IMR-90 (cell line): ENCODE data around the gene ZBTB25. TPM values are rescaled to one million over a fixed set of nuclear protein-coding genes. Genes with fewer than 3 reads are reported as not detected.

Source experiments
- ATAC-seq: fragments of 200-7000 bp; cut with Tn5 transposase; 2 replicates; pipeline ENCODE4 v1.9.1; 2020; ENCODE audit warnings: low read depth, mild to moderate bottlenecking, moderate library complexity
- BruUV-seq: library from RNA; stranded (reverse); fragments of 400-500 nt; replicated peaks from 2 replicates; lab custom pipeline; 2021; lab: Mats Ljungman, UMichigan
- CTCF ChIA-PET: fragments of 300-600 bp; formaldehyde crosslinking; extraction: SDS; loops from one replicate; lab custom pipeline; 2021; ENCODE audit warnings: antibody characterized with exemption; lab: Yijun Ruan, JAX
- POLR2A ChIA-PET: fragments of 300-600 bp; sonication (Branson Sonifier 250); formaldehyde crosslinking; loops from one replicate; lab custom pipeline; 2022; ENCODE audit warnings: antibody characterized with exemption; ENCODE audit not compliant: unreplicated experiment; lab: Charles Lee
- DNase-seq: peaks from one replicate; pipeline ENCODE4 v3.0.0; 2013
- H2AFZ ChIP-seq: replicated peaks from 2 replicates; pipeline ENCODE3; 2013; ENCODE audit warnings: low read length, mild to moderate bottlenecking; ENCODE audit not compliant: poor library complexity
- H2AK5ac ChIP-seq: 2 replicates; pipeline ENCODE4 v1.6.1; 2013; ENCODE audit warnings: low read depth, low read length, inconsistent platforms
- H2AK9ac ChIP-seq: replicated peaks from 2 replicates; pipeline ENCODE3; 2013; ENCODE audit warnings: mild to moderate bottlenecking, low read depth, low read length, moderate library complexity; ENCODE audit not compliant: poor library complexity
- H2BK120ac ChIP-seq: 2 replicates; pipeline ENCODE4 v1.6.1; 2013; ENCODE audit warnings: low read depth, low read length, inconsistent platforms
- H2BK15ac ChIP-seq: 3 replicates; pipeline ENCODE4 v1.6.1; 2013; ENCODE audit warnings: low read depth, low read length, inconsistent platforms
- H2BK20ac ChIP-seq: 2 replicates; pipeline ENCODE4 v1.6.1; 2013; ENCODE audit warnings: low read depth, mild to moderate bottlenecking, inconsistent platforms, low read length, moderate library complexity
- H2BK5ac ChIP-seq: 2 replicates; pipeline ENCODE4 v1.6.1; 2013; ENCODE audit warnings: mild to moderate bottlenecking, low read depth, low read length, inconsistent platforms; ENCODE audit not compliant: poor library complexity, severe bottlenecking
- H3K14ac ChIP-seq: replicated peaks from 2 replicates; pipeline ENCODE4 v1.6.1; 2013; ENCODE audit warnings: low read depth, low read length, inconsistent platforms
- H3K18ac ChIP-seq: 2 replicates; pipeline ENCODE4 v1.6.1; 2013; ENCODE audit warnings: low read depth, low read length, control low read depth
- H3K23ac ChIP-seq: 2 replicates; pipeline ENCODE4 v1.6.1; 2013; ENCODE audit warnings: low read depth, low read length, inconsistent platforms
- H3K27ac ChIP-seq: 2 replicates; pipeline ENCODE4 v1.5.1; 2013; ENCODE audit warnings: mild to moderate bottlenecking, control low read depth, low read length; ENCODE audit not compliant: insufficient read depth
- H3K27me3 ChIP-seq: 2 replicates; pipeline ENCODE4 v1.6.1; 2013; ENCODE audit warnings: low read length; ENCODE audit not compliant: control insufficient read depth, insufficient read depth
- H3K36me3 ChIP-seq: 2 replicates; pipeline ENCODE4 v1.6.1; 2013; ENCODE audit warnings: low read length, mixed read lengths; ENCODE audit not compliant: control insufficient read depth, insufficient read depth
- H3K4ac ChIP-seq: 2 replicates; pipeline ENCODE4 v1.6.1; 2013; ENCODE audit warnings: low read depth, low read length, inconsistent platforms
- H3K4me1 ChIP-seq: 2 replicates; pipeline ENCODE4 v1.6.1; 2013; ENCODE audit warnings: low read length, mixed read lengths; ENCODE audit not compliant: control insufficient read depth, insufficient read depth
- H3K4me2 ChIP-seq: 2 replicates; pipeline ENCODE4 v1.6.1; 2013; ENCODE audit warnings: low read depth, mild to moderate bottlenecking, control low read depth, low read length, moderate library complexity
- H3K4me3 ChIP-seq: 2 replicates; pipeline ENCODE4 v1.5.1; 2013; ENCODE audit warnings: low read depth, mild to moderate bottlenecking, control low read depth, low read length, moderate library complexity; ENCODE audit not compliant: insufficient read depth
- H3K56ac ChIP-seq: 2 replicates; pipeline ENCODE4 v1.6.1; 2013; ENCODE audit warnings: low read length, inconsistent platforms; ENCODE audit not compliant: insufficient read depth; ENCODE audit errors: extremely low read depth
- H3K79me1 ChIP-seq, 2 experiments: 2 replicates each; pipeline ENCODE4 v1.6.1; 2013; ENCODE audit warnings: low read length in 2 of 2, inconsistent platforms in 1 of 2, low read depth in 1 of 2
- H3K9ac ChIP-seq: 2 replicates; pipeline ENCODE4 v1.6.1; 2013; ENCODE audit warnings: low read depth, low read length, control low read depth
- H3K9me1 ChIP-seq: 2 replicates; pipeline ENCODE4 v1.6.1; 2013; ENCODE audit warnings: low read length, inconsistent platforms; ENCODE audit not compliant: insufficient read depth
- H3K9me3 ChIP-seq: 2 replicates; pipeline ENCODE4 v1.6.1; 2013; ENCODE audit warnings: low read length; ENCODE audit not compliant: control insufficient read depth, insufficient read depth
- H4K20me1 ChIP-seq: 2 replicates; pipeline ENCODE4 v1.6.1; 2013; ENCODE audit warnings: low read length, inconsistent platforms; ENCODE audit not compliant: insufficient read depth
- H4K5ac ChIP-seq: 2 replicates; pipeline ENCODE4 v1.6.1; 2013; ENCODE audit warnings: mild to moderate bottlenecking, low read depth, low read length, control low read depth
- H4K8ac ChIP-seq, 2 experiments: 2 replicates each; pipeline ENCODE4 v1.6.1; 2013; ENCODE audit warnings: low read depth in 2 of 2, low read length in 2 of 2, control low read depth in 1 of 2, inconsistent platforms in 1 of 2
- H4K91ac ChIP-seq: 2 replicates; pipeline ENCODE4 v1.6.1; 2013; ENCODE audit warnings: low read depth, low read length, inconsistent platforms; ENCODE audit not compliant: insufficient read depth
- BHLHE40 ChIP-seq: fragments of 150-350 bp; IDR thresholded peaks from 2 replicates; pipeline ENCODE4 v1.6.1; 2016; ENCODE audit warnings: mild to moderate bottlenecking, low read depth, low read length
- CEBPB ChIP-seq: IDR thresholded peaks from 2 replicates; pipeline ENCODE4 v1.6.1; 2012; ENCODE audit warnings: low read depth, low read length, improper control_type of control experiment
- CHD1 ChIP-seq: IDR thresholded peaks from 2 replicates; pipeline ENCODE4 v1.6.1; 2012; ENCODE audit warnings: low read depth, low read length, improper control_type of control experiment
- CTCF ChIP-seq: conservative IDR thresholded peaks from 2 replicates; pipeline ENCODE4 v1.5.1; 2012; ENCODE audit warnings: mild to moderate bottlenecking, low read depth, low read length, improper control_type of control experiment
- FOS ChIP-seq: fragments of 150-350 bp; IDR thresholded peaks from 2 replicates; pipeline ENCODE4 v1.6.1; 2016; ENCODE audit warnings: low read depth, low read length
- MAFK ChIP-seq: IDR thresholded peaks from 2 replicates; pipeline ENCODE4 v1.6.1; 2012; ENCODE audit warnings: low read depth, low read length, improper control_type of control experiment
- MAZ ChIP-seq: IDR thresholded peaks from 2 replicates; pipeline ENCODE4 v1.6.1; 2012; ENCODE audit warnings: low read depth, mild to moderate bottlenecking, low read length, improper control_type of control experiment, moderate library complexity, borderline replicate concordance
- MXI1 ChIP-seq: IDR thresholded peaks from 2 replicates; pipeline ENCODE4 v1.6.1; 2012; ENCODE audit warnings: low read depth, mild to moderate bottlenecking, low read length, moderate library complexity, borderline replicate concordance
- NFE2L2 ChIP-seq: fragments of 150-350 bp; IDR thresholded peaks from 2 replicates; pipeline ENCODE4 v1.6.1; 2016; ENCODE audit warnings: low read depth, mild to moderate bottlenecking, low read length
- POLR2A ChIP-seq: IDR thresholded peaks from 2 replicates; pipeline ENCODE4 v1.6.1; 2012; ENCODE audit warnings: mild to moderate bottlenecking, low read depth, low read length
- RAD21 ChIP-seq: IDR thresholded peaks from 2 replicates; pipeline ENCODE4 v1.6.1; 2012; ENCODE audit warnings: low read length, improper control_type of control experiment
- RCOR1 ChIP-seq: IDR thresholded peaks from 2 replicates; pipeline ENCODE4 v1.6.1; 2012; ENCODE audit warnings: mild to moderate bottlenecking, low read length, improper control_type of control experiment; ENCODE audit not compliant: insufficient replicate concordance
- RFX5 ChIP-seq: IDR thresholded peaks from 2 replicates; pipeline ENCODE4 v1.8.0; 2012; ENCODE audit warnings: low read depth, mild to moderate bottlenecking, low read length, moderate library complexity
- USF2 ChIP-seq: fragments of 150-350 bp; IDR thresholded peaks from 2 replicates; pipeline ENCODE4 v1.6.1; 2017; ENCODE audit warnings: mild to moderate bottlenecking, antibody characterized with exemption, low read length, low read depth
- WGBS, 2 experiments: methylation state at CpG; one replicate each; pipeline versions ENCODE4 v1.1.5 to v1.1.7; 2013; ENCODE audit warnings: missing lambda C conversion rate in 2 of 2; ENCODE audit not compliant: insufficient read length in 1 of 2; ENCODE audit errors: extremely low coverage in 2 of 2; 5-methylcytosine and 5-hydroxymethylcytosine counted together
- dilution Hi-C: fragments of 300-500 bp; cut with HindIII; formaldehyde crosslinking; loops from one replicate; pipeline ENCODE4 v1.14.3; 2018; ENCODE audit warnings: low sequenced_read_pairs; ENCODE audit not compliant: unreplicated experiment
- in situ Hi-C: fragments of 300-500 bp; cut with MboI; formaldehyde crosslinking; loops from 3 replicates; pipeline ENCODE4 v1.14.3; 2019; ENCODE audit warnings: low sequenced_read_pairs, inconsistent platforms, mixed read lengths
- intact Hi-C: fragments of 100-400 bp; cut with micrococcal nuclease; formaldehyde crosslinking; loops from 2 replicates; pipeline ENCODE4 v1.10.0; 2022
- polyA plus RNA-seq, 3 experiments: library from polyadenylated mRNA; depleted of rRNA; stranded (reverse); fragments of >200 nt; gene quantifications; 2 replicates each; pipeline ENCODE4 v1.2.3, GENCODE V29; 2012; ENCODE audit warnings: low replicate concordance in 1 of 3
- total RNA-seq: library from RNA; depleted of rRNA; stranded (reverse); fragments of >200 nt; gene quantifications from 2 replicates; pipeline ENCODE4 v1.2.3, GENCODE V29; 2012

Gene ZBTB25
- total and polyA plus RNA-seq, 2 of the 4 experiments (the other 2 are of a cell fraction) = 4.4 to 6.6 TPM

GRCh38 chr14:64467101-64467500 lies 36.5 kb downstream of the ZBTB25 start:
- no peak overlapping the region for H4K91ac ChIP-seq
- no peak for DNase-seq
- no peak overlapping the region for H3K18ac ChIP-seq
- intact Hi-C loops = no loop called here
- no peak overlapping the region for H2BK5ac ChIP-seq
- POLR2A ChIA-PET = no interaction called here
- H2AFZ ChIP-seq = no peak overlapping the region
- CTCF ChIA-PET = interaction anchor here (1.8 kb wide), 1 partner anchor 123 kb away, joined by 6 read pairs; no protein-coding TSS in a partner anchor
- H2AK5ac ChIP-seq = no peak overlapping the region
- dilution Hi-C loops = no loop called here
- no peak overlapping the region for H3K4me3 ChIP-seq
- no peak overlapping the region for H3K9ac ChIP-seq
- no peak overlapping the region for H2BK20ac ChIP-seq
- no peaks in the 10 kb centered on the region for H3K9me1 ChIP-seq
- H4K5ac ChIP-seq = no peak overlapping the region
- H2BK15ac ChIP-seq = no peak overlapping the region
- in situ Hi-C loops = no loop called here
- H3K14ac ChIP-seq = no peak overlapping the region
- no peak overlapping the region for H3K56ac ChIP-seq
- no peak overlapping the region for H3K23ac ChIP-seq
- H3K4me2 ChIP-seq = no peak overlapping the region
- WGBS, 2 experiments = 100% methylated on average over 1 of the region's 3 CpGs; no CpG with 5 or more reads in 1 of the 2 experiments
- H3K9me3 ChIP-seq = no peaks in the 10 kb centered on the region
- H3K4ac ChIP-seq = no peak overlapping the region
- no peaks in the 10 kb centered on the region for H3K27me3 ChIP-seq
- H2BK120ac ChIP-seq = no peak overlapping the region
- H4K8ac ChIP-seq = no peak overlapping the region
- no TSS peak for BruUV-seq
- no peaks in the 10 kb centered on the region; the same call in 1 of the 2 replicates for H3K4me1 ChIP-seq
- H4K20me1 ChIP-seq = no peaks in the 10 kb centered on the region
- H3K27ac ChIP-seq = no peak overlapping the region
- no peaks in the 10 kb centered on the region for H3K36me3 ChIP-seq
- no peak for TF ChIP-seq RCOR1
- TF ChIP-seq MAZ = no peak
- no peak for TF ChIP-seq POLR2A
- no peak for TF ChIP-seq CTCF
- no peak for TF ChIP-seq CHD1
- no peak for TF ChIP-seq NFE2L2
- TF ChIP-seq MXI1 = no peak
- no peak for TF ChIP-seq USF2
- TF ChIP-seq RFX5 = no peak
- no peak for TF ChIP-seq CEBPB
- TF ChIP-seq MAFK = no peak
- no peak for TF ChIP-seq BHLHE40
- TF ChIP-seq FOS = no peak
- no peak for TF ChIP-seq RAD21
- ATAC-seq = no peak
- H3K79me1 ChIP-seq = no peaks in the 10 kb centered on the region
- no peak overlapping the region for H2AK9ac ChIP-seq
